Kidney (tissue), 14 donors: ENCODE data around the gene DLGAP1. TPM values are rescaled to one million over a fixed set of nuclear protein-coding genes. Genes with fewer than 3 reads are reported as not detected.

Source experiments
- DNase-seq, 5 donors: peaks; one replicate each; pipeline ENCODE4 v3.0.0-alpha.2; 2013 to 2020
- FAIRE-seq: peaks from 2 replicates; lab custom pipeline; 2012; peaks lifted over from hg19 to GRCh38; lab: Jason Lieb, UNC
- H3K27ac ChIP-seq, 2 donors: one replicate each; pipeline ENCODE4 v1.7.0; 2013; ENCODE audit warnings: low read depth in 2 of 2, low read length in 2 of 2, inconsistent platforms in 1 of 2
- H3K27me3 ChIP-seq: one replicate; pipeline ENCODE4 v1.7.1; 2013; ENCODE audit warnings: low read length, inconsistent platforms; ENCODE audit not compliant: control insufficient read depth, insufficient read depth
- H3K36me3 ChIP-seq, 3 donors: one replicate each; pipeline versions ENCODE4 v1.7.0 to v1.7.1; 2013; ENCODE audit warnings: low read length in 3 of 3, control low read depth in 1 of 3, inconsistent platforms in 1 of 3; ENCODE audit not compliant: insufficient read depth in 3 of 3, control insufficient read depth in 2 of 3
- H3K4me1 ChIP-seq, 3 donors: one replicate each; pipeline versions ENCODE4 v1.7.0 to v1.7.1; 2013; ENCODE audit warnings: low read length in 3 of 3, inconsistent platforms in 1 of 3, low read depth in 1 of 3; ENCODE audit not compliant: control insufficient read depth in 2 of 3, insufficient read depth in 2 of 3
- H3K4me3 ChIP-seq, 3 donors: one replicate each; pipeline versions ENCODE4 v1.7.0 to v1.8.1; 2013; ENCODE audit warnings: low read length in 3 of 3, control low read depth in 1 of 3, inconsistent platforms in 1 of 3
- H3K9ac ChIP-seq, 3 donors: one replicate each; pipeline versions ENCODE4 v1.7.0 to v1.7.1; 2013; ENCODE audit warnings: low read length in 3 of 3, control low read depth in 1 of 3, inconsistent platforms in 1 of 3
- H3K9me3 ChIP-seq, 3 donors: one replicate each; pipeline versions ENCODE4 v1.7.0 to v1.7.1; 2013; ENCODE audit warnings: low read length in 3 of 3, control low read depth in 1 of 3, inconsistent platforms in 1 of 3; ENCODE audit not compliant: control insufficient read depth in 2 of 3, insufficient read depth in 1 of 3
- intact Hi-C: fragments of 100-400 bp; cut with DNase I; formaldehyde crosslinking; loops from one replicate; pipeline ENCODE4 v1.11.1; 2022
- polyA plus RNA-seq: library from polyadenylated mRNA; stranded (reverse); fragments of 350-450 nt; fragmentation: Illumina TruSeq; extraction: RNeasy Lipid Tissue Mini Kit (QIAGEN cat#74804); gene quantifications from one replicate; pipeline ENCODE4 v1.2.3, GENCODE V29; 2014; ENCODE audit warnings: low read depth, low replicate concordance; ENCODE audit not compliant: insufficient read depth
- total RNA-seq: library from RNA; stranded (reverse); fragmentation: NEBNext Ultra II Directional; extraction: Animal tissue kit (Norgen Biotek cat#: 25700); gene quantifications from one replicate; pipeline ENCODE4 v1.2.1, GENCODE V29; 2021
- TF ChIP-seq, protein P1 (sequence below): IDR thresholded peaks from 3 replicates; pipeline ENCODE4 v1.5.1; 2012; ENCODE audit warnings: mild to moderate bottlenecking, moderate library complexity, borderline replicate concordance; ENCODE audit not compliant: insufficient read depth; ENCODE audit errors: extremely low read depth
- donor health status: control.
- donor health status: control.
- donor health status: control.
- donor health status: control.
- donor health status: control.
- donor health status: DM: yes; HTN: yes; CAD: no.
- donor health status: Normal renal cell carcinoma (clear cell type).

DLGAP1 gene
- total and polyA plus RNA-seq, 2 donors from 2014 or later = 1.2 to 32.8 TPM

DNA sequence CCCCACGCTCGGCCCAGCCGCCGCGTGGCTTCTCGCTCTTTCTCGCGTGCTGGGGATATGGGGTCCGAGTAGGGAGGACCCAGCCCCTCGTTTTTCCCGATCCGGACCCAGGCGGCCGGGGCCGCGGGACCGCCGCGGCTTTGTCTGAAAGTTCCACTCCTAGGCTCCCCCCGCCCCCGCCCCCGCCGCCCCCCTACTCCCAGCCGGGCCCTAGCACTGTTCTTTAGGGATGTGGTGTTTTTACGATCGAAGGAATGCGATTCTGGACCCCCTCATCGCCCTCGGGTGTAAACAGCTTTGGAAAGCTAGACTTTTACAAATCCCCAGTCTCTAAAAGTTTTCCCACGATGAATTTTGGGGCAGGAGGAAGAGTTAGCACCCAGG is 1004.3 kb downstream of the DLGAP1 start:
- Histone ChIP-seq H3K27me3 (no peaks in the 10 kb centered on the region), H3K9me3 (no peaks in the 10 kb centered on the region), H3K4me1 (peaks cover 0 to 10% (median 4%) of the 10 kb centered on the region in 3 donors), H3K4me3 (peak overlapping the region; percentile 91 to 94 (median 94)), H3K9ac (peak overlapping the region; percentile 85 to 99 (median 96)), H3K27ac (peak overlapping the region; percentile 98 to 99), H3K36me3 (no peaks in the 10 kb centered on the region)
- FAIRE-seq (no peak), DNase-seq (peak in 2 of 5 donors; percentile 55 to 82)
- intact Hi-C loops = loop anchor here (10.0 kb wide), 2 partner anchors 144 to 176 kb away; no protein-coding TSS in a partner anchor
- TF ChIP-seq, protein P1, sequence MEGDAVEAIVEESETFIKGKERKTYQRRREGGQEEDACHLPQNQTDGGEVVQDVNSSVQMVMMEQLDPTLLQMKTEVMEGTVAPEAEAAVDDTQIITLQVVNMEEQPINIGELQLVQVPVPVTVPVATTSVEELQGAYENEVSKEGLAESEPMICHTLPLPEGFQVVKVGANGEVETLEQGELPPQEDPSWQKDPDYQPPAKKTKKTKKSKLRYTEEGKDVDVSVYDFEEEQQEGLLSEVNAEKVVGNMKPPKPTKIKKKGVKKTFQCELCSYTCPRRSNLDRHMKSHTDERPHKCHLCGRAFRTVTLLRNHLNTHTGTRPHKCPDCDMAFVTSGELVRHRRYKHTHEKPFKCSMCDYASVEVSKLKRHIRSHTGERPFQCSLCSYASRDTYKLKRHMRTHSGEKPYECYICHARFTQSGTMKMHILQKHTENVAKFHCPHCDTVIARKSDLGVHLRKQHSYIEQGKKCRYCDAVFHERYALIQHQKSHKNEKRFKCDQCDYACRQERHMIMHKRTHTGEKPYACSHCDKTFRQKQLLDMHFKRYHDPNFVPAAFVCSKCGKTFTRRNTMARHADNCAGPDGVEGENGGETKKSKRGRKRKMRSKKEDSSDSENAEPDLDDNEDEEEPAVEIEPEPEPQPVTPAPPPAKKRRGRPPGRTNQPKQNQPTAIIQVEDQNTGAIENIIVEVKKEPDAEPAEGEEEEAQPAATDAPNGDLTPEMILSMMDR = no peak

- TF ChIP-seq, protein P1 = no peak
- Histone ChIP-seq H3K9ac (peak within 1 kb of the TSS; percentile 85 to 100 (median 96)), H3K27ac (peak within 1 kb of the TSS; percentile 98 to 99), H3K4me1 (peaks cover 0 to 4% (median 0%) of the 10 kb centered on the region in 3 donors), H3K4me3 (peak within 1 kb of the TSS; percentile 91 to 97 (median 94)), H3K27me3 (no peaks in the 10 kb centered on the region), H3K36me3 (no peaks in the 10 kb centered on the region), H3K9me3 (no peaks in the 10 kb centered on the region)
- FAIRE-seq (no peak), DNase-seq (peak; percentile 90 to 95 (median 93))
- intact Hi-C loops = loop anchor here (10.0 kb wide), 2 partner anchors 145 to 175 kb away; no protein-coding TSS in a partner anchor
Observed at GRCh38 chr18:3450012-3450798, 1004.9 kb downstream of the DLGAP1 start, which contains the start of gene TGIF1. Gene TGIF1 (plus strand): TSS chr18:3450172. CDS start chr18:3450490, 318 bp downstream.

DNA sequence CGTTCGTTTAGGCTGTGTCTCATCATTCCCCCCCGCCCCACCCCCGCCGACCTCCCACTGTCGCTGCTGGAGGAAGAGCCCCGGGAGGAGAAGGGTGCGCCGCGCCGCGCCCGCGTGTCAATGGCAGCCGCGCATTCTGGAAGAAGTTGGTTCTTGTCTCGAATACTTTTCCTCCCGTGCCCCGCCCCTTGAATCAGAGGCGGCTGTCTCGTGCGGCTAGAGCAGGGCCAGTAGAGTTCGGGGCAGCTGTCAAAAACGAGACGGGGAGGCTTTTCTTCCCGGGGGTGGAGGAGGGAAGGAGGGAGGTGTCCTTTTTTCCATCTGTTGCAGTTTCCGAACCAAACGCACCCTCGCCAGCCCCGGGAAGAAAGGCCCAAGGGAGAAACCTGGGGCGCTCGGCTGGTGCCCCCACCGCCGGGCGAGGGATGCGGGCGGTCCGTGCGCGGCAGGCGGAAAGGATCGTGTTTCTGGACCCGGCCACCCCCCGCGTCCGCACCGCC is 1005.5 kb downstream of the DLGAP1 start:
- H3K9me3 ChIP-seq = no peaks in the 10 kb centered on the region
- intact Hi-C loops = loop anchor here (10.0 kb wide), 2 partner anchors 145 to 175 kb away; no protein-coding TSS in a partner anchor
- peak overlapping the region; percentile 79 to 97 (median 90) for H3K4me3 ChIP-seq
- no peaks in the 10 kb centered on the region for H3K36me3 ChIP-seq
- DNase-seq (peak; percentile 86 to 94 (median 91)), FAIRE-seq (no peak)
- TF ChIP-seq, protein P1 = no peak
- H3K27me3 ChIP-seq = no peaks in the 10 kb centered on the region
- H3K4me1 ChIP-seq = no peaks in the 10 kb centered on the region
- peak overlapping the region; percentile 65 to 100 (median 84) for H3K9ac ChIP-seq
- peak overlapping the region; percentile 98 to 99 for H3K27ac ChIP-seq
